Type B pancreatic cell (in vitro differentiated cells): ENCODE measurements around the gene MAD1L1. TPM values are rescaled to one million over a fixed set of nuclear protein-coding genes. Genes with fewer than 3 reads are reported as not detected.

ENCODE experiments used
- DNase-seq: peaks from one replicate; pipeline ENCODE4 v3.0.0; 2021; ENCODE audit warnings: mixed read lengths; ENCODE audit not compliant: unreplicated experiment; ENCODE audit errors: extremely low spot score
- H3K27ac Mint-ChIP-seq: 2 replicates; pipeline ENCODE4 v1.8.0; 2021; ENCODE audit warnings: mild to moderate bottlenecking, mixed read lengths
- H3K27me3 Mint-ChIP-seq: 2 replicates; pipeline ENCODE4 v1.8.0; 2021; ENCODE audit warnings: mixed read lengths
- H3K36me3 Mint-ChIP-seq: 2 replicates; pipeline ENCODE4 v1.8.0; 2021; ENCODE audit warnings: mixed read lengths
- H3K4me1 Mint-ChIP-seq: one replicate; pipeline ENCODE4 v1.8.0; 2021; ENCODE audit warnings: mixed read lengths; ENCODE audit not compliant: unreplicated experiment
- H3K4me3 Mint-ChIP-seq: 2 replicates; pipeline ENCODE4 v1.8.0; 2021; ENCODE audit warnings: mild to moderate bottlenecking, mixed read lengths
- H3K9me3 Mint-ChIP-seq: 2 replicates; pipeline ENCODE4 v1.8.0; 2021; ENCODE audit warnings: mixed read lengths
- total RNA-seq: library from RNA; stranded (reverse); gene quantifications from 2 replicates; pipeline ENCODE4 v1.2.1, GENCODE V29; 2021; ENCODE audit warnings: low replicate concordance
- TF ChIP-seq, protein P1 (sequence below): fragments of 200-600 bp; sonication (generic); conservative IDR thresholded peaks from 2 replicates; pipeline ENCODE4 v1.5.0; 2021; ENCODE audit warnings: antibody characterized with exemption, mild to moderate bottlenecking

Gene MAD1L1
- total RNA-seq, 1 donor from 2014 or later, result 40.7 TPM

DNA sequence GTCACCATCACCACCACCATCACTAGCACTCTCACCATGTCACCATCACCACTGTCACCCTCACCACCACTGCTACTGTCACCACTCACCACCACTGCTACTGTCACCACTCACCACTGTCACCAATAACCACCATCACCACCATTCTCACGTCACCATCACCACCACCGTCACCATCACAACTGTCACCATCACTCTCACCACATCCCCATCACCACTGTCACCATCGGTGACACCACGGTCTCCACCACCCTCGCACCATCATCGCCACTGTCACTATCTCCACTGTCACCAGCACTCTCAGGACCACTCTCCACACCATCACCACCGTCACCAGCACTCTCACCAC, 130.4 kb downstream of the MAD1L1 start:
- Mint-ChIP-seq H3K4me1 (peaks cover 46% of the 10 kb centered on the region), H3K27me3 (no peaks in the 10 kb centered on the region), H3K4me3 (no peak overlapping the region), H3K27ac (peak overlapping the region; percentile 25), H3K36me3 (no peaks in the 10 kb centered on the region), H3K9me3 (no peaks in the 10 kb centered on the region)
- TF ChIP-seq, protein P1, sequence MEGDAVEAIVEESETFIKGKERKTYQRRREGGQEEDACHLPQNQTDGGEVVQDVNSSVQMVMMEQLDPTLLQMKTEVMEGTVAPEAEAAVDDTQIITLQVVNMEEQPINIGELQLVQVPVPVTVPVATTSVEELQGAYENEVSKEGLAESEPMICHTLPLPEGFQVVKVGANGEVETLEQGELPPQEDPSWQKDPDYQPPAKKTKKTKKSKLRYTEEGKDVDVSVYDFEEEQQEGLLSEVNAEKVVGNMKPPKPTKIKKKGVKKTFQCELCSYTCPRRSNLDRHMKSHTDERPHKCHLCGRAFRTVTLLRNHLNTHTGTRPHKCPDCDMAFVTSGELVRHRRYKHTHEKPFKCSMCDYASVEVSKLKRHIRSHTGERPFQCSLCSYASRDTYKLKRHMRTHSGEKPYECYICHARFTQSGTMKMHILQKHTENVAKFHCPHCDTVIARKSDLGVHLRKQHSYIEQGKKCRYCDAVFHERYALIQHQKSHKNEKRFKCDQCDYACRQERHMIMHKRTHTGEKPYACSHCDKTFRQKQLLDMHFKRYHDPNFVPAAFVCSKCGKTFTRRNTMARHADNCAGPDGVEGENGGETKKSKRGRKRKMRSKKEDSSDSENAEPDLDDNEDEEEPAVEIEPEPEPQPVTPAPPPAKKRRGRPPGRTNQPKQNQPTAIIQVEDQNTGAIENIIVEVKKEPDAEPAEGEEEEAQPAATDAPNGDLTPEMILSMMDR, result no peak
- no peak for DNase-seq

DNA sequence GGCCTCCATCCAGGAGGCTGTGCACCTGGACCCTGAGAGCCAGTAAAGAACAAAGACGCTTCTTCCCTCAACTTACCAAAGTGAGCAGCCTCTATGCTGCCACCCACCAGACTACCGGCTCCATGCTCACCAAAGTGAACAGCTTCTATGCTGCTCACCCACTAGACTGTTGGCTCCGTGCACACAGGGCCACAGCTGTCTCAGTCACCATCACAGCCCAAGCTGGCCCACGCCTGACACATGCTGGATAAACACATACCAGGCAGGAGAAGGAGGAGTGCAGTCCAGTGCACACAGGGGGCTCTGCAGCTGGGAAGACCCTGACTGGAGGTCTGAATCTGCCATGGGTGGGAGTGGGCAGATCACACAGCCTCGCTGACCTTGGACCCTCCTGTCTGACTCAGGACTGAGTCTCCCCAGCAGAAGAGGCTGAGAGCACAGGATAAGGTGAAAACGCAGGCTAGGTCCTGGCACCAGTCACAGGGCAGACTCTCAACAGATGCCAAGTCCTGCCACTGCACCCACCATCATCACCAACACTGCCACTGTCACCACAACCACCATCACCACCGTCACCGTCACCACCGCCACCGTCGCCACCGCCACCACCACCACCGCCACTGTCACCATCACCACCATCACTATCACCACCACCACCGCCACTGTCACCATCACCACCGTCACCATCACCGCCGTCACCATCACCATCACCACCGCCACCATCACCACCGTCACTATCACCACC, 130.9 kb downstream of the MAD1L1 start:
- no peaks in the 10 kb centered on the region for H3K36me3 Mint-ChIP-seq
- TF ChIP-seq, protein P1, result no peak
- no peaks in the 10 kb centered on the region for H3K27me3 Mint-ChIP-seq
- H3K27ac Mint-ChIP-seq, result no peak overlapping the region
- peaks cover 43% of the 10 kb centered on the region for H3K4me1 Mint-ChIP-seq
- H3K9me3 Mint-ChIP-seq, result no peaks in the 10 kb centered on the region
- H3K4me3 Mint-ChIP-seq, result no peak overlapping the region
- DNase-seq, result no peak

DNA sequence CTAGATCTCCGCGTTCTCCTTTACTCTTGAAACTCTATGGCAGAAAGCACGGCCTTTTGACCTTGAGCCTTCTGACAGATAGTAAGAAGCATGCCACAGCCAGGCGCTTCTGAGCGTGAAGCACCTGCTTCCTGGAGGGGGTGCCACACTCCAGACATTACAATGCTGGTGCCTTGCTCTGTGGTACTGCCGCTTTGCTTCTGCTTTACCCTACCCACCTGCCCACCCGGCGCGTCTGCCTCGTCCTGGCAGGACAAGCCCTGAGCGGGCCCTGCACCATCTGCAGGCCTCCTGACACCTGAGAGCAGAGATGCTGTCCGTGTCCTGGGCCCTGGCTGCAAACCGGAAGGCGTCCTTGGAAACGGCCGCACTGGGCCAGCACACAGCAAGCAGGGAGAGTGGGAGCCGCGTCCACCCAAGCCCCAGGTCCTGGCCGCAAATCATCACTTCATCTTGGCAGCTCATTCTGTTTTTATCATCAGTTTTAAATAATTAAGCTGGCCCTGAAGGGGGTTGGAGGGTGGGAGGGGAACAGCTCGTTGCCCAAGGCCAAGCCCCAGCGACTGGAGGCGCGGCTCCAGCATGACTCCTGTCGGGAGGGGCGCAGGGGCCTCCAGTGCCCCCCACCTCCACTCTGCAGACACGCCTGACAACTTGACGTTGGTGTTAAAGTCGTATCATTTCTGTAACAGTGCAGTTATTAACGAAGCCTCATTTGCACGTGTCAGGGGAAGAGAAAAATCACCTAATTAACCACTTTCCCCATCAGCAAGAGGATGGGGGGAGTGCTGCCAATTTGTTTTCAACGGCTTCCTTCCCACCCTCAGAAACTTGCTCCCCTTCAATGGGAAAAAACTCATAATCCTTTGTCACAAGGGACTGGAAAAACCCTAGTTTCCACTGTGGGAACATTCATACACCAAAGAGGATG, 132.2 kb downstream of the MAD1L1 start:
- no peak overlapping the region for H3K4me3 Mint-ChIP-seq

DNA sequence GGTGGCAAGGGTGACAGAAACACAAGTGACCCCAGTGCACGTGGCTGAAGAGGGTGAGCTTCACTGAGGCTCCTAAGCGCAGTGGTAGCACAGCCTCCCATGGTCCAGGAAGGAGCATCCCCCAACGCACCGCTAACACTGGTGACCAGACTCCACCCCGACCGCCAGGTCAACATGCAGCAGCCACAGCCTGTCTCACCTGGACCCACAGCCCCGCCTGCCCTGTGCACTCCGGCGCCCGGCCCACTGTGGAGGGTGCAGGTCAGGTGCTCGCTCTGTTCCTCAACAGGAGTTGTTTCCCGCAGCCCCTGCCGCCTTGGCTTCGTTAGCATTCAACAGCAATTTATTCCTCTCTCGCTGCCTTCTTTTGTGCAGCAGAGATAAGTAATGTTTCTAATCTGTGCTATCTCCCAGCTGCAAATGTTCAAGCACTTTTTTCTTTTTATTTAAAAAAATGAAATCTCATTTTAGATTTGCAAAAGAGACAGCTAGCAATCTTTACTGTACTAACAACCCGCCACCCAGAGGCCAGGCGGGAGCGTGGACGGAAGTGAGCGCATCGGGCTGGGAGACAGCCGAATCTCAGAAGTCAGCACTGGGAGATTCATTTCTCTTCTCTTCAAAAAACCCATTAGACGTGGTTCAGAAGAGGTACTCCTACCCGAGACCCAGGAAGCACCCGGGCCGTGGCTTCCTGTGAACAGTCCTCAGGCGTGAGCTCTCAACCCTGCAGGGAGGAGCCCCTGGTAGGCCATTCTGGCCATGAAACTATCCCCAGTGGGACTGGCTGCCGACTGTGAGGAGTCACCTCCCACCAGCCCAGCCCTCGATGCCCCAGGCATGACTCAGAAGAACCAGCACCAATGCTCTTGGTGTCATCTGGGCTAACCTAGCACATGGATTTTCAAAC, 133.4 kb downstream of the MAD1L1 start:
- peak overlapping the region; percentile 54 for H3K27ac Mint-ChIP-seq
- H3K4me1 Mint-ChIP-seq, result peaks cover 29% of the 10 kb centered on the region

More for the DNA sequence above, 132.2 kb downstream of the MAD1L1 start:
- Mint-ChIP-seq H3K27me3 (no peaks in the 10 kb centered on the region), H3K36me3 (no peaks in the 10 kb centered on the region), H3K9me3 (no peaks in the 10 kb centered on the region), H3K4me1 (peaks cover 40% of the 10 kb centered on the region), H3K27ac (peak overlapping the region; percentile 54)
- no peak for DNase-seq
- TF ChIP-seq, protein P1, result no peak

More for the DNA sequence above, 133.4 kb downstream of the MAD1L1 start:
- DNase-seq, result no peak
- Mint-ChIP-seq H3K4me3 (no peak overlapping the region), H3K36me3 (no peaks in the 10 kb centered on the region), H3K27me3 (no peaks in the 10 kb centered on the region), H3K9me3 (no peaks in the 10 kb centered on the region)
- TF ChIP-seq, protein P1, result no peak
